ENCODE results near the gene PADI2. TPM values are rescaled to one million over a fixed set of nuclear protein-coding genes. Genes with fewer than 3 reads are reported as not detected.

PADI2 gene
- total RNA-seq, 2 donors from 2014 or later = 0.52 to 0.63 TPM

GRCh38 chr1:17096584-17096983, 22.7 kb downstream of the PADI2 start:
- DNase-seq (ENCODE audit: low spot score) = no peak
- no peak overlapping the region for H3K27ac ChIP-seq
- no peak overlapping the region for H3K4me3 ChIP-seq
- H3K4me1 ChIP-seq = no peaks in the 10 kb centered on the region
- H3K9me3 ChIP-seq = peaks cover 0 to 11% of the 10 kb centered on the region in 2 donors
- no peaks in the 10 kb centered on the region for H3K36me3 ChIP-seq
- TF ChIP-seq, protein P1, sequence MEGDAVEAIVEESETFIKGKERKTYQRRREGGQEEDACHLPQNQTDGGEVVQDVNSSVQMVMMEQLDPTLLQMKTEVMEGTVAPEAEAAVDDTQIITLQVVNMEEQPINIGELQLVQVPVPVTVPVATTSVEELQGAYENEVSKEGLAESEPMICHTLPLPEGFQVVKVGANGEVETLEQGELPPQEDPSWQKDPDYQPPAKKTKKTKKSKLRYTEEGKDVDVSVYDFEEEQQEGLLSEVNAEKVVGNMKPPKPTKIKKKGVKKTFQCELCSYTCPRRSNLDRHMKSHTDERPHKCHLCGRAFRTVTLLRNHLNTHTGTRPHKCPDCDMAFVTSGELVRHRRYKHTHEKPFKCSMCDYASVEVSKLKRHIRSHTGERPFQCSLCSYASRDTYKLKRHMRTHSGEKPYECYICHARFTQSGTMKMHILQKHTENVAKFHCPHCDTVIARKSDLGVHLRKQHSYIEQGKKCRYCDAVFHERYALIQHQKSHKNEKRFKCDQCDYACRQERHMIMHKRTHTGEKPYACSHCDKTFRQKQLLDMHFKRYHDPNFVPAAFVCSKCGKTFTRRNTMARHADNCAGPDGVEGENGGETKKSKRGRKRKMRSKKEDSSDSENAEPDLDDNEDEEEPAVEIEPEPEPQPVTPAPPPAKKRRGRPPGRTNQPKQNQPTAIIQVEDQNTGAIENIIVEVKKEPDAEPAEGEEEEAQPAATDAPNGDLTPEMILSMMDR (IDR thresholded peaks at IDR 0.05) = no peak
- H3K27me3 ChIP-seq = no peaks in the 10 kb centered on the region

DNA sequence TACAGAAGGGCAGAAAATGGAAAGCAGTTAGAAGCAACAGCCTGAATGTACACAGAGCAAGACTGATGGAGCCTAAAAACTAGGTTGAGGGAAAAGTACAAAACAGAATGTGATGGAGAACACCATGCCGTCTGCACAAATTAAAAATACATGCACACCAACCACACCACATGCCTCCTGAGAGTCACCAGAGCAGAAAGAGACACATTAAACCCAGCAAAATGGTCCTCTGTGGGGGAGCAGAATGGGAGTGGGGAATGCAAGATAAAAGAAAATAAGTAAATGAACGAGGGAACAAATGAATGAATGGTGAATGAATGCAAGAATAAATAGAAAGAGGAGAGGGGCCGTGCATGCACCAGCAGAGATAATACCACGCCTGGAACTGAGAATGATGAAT, 24.1 kb downstream of the PADI2 start:
- no peak for DNase-seq (ENCODE audit: low spot score)
- TF ChIP-seq, protein P1 (IDR thresholded peaks at IDR 0.05) = no peak

DNA sequence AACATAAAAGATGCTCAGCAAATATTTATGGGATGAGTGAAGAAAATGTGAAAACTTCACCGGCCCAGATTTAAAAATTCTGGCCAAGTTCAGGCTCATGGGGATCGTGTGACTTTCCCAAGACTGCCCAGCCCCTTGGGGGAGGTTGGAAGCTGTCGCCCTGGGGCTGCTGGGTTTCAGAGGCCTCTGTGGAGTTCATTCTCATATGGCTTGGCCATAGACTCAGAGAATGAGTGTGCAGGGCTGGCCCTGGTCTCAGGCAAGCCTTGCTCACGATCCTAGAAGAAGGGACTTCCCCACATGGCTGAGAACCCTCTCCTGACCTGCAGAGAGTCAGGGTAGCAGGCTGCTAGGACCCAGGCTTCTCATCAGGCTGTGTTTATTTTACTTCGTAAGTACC, 24.6 kb downstream of the PADI2 start:
- H3K4me1 ChIP-seq = no peaks in the 10 kb centered on the region
- H3K27ac ChIP-seq = no peak overlapping the region
- TF ChIP-seq, protein P1 (IDR thresholded peaks at IDR 0.05) = no peak
- no peak for DNase-seq (ENCODE audit: low spot score)
- peaks cover 0 to 11% of the 10 kb centered on the region in 2 donors for H3K9me3 ChIP-seq
- H3K27me3 ChIP-seq = no peaks in the 10 kb centered on the region
- H3K4me3 ChIP-seq = no peak overlapping the region
- H3K36me3 ChIP-seq = no peaks in the 10 kb centered on the region

More for the DNA sequence above, 24.1 kb downstream of the PADI2 start:
- no peak overlapping the region for H3K4me3 ChIP-seq
- no peaks in the 10 kb centered on the region for H3K36me3 ChIP-seq
- H3K9me3 ChIP-seq = peaks cover 0 to 11% of the 10 kb centered on the region in 2 donors
- H3K27me3 ChIP-seq = no peaks in the 10 kb centered on the region
- no peak overlapping the region for H3K27ac ChIP-seq
- no peaks in the 10 kb centered on the region for H3K4me1 ChIP-seq

DNA sequence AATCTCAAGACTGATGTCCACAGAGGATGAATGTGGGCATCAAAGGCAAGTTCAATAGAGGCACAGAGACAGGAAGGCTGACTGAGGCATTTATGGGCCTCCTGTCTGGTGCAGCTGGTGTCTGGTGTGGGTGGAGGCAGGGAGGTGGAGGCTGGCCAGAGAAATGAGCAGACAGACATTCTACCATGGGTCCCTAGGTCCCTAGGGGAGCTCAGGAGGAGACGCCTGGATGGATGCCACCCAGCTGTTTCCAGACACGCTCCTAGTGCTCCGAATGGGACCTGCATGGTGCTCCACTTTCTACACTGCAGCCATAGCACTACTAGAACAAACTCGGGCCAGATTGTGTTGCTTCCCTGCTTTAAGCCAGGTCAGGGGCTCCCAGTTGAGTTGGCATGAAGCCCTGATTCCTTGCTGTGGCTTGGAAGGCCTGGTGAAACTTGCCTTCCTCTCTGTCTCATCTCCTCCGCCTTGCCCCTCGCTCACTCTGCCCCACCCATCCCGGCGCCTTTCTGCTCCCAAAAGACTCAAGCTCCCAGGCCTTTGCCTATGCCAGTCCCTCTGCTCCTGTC, 25.3 kb downstream of the PADI2 start:
- no peak for DNase-seq (ENCODE audit: low spot score)
- H3K4me1 ChIP-seq = no peaks in the 10 kb centered on the region

GRCh38 chr1:17091252-17091651, 28.0 kb downstream of the PADI2 start:
- no peaks in the 10 kb centered on the region for H3K4me1 ChIP-seq
- DNase-seq (ENCODE audit: low spot score) = no peak
- no peak overlapping the region for H3K4me3 ChIP-seq
- peaks cover 0 to 11% of the 10 kb centered on the region in 2 donors for H3K9me3 ChIP-seq
- no peaks in the 10 kb centered on the region for H3K36me3 ChIP-seq
- TF ChIP-seq, protein P1 (IDR thresholded peaks at IDR 0.05) = no peak
- no peaks in the 10 kb centered on the region for H3K27me3 ChIP-seq
- no peak overlapping the region for H3K27ac ChIP-seq

More for the DNA sequence above, 25.3 kb downstream of the PADI2 start:
- no peaks in the 10 kb centered on the region for H3K36me3 ChIP-seq
- no peak overlapping the region for H3K27ac ChIP-seq
- no peak overlapping the region for H3K4me3 ChIP-seq
- H3K9me3 ChIP-seq = peaks cover 0 to 11% of the 10 kb centered on the region in 2 donors
- TF ChIP-seq, protein P1 (IDR thresholded peaks at IDR 0.05) = no peak
- H3K27me3 ChIP-seq = no peaks in the 10 kb centered on the region

- DNase-seq (ENCODE audit: low spot score) = no peak
- TF ChIP-seq, protein P1 (IDR thresholded peaks at IDR 0.05) = no peak
- Histone ChIP-seq H3K4me3 (no peak overlapping the region), H3K4me1 (no peaks in the 10 kb centered on the region), H3K36me3 (no peaks in the 10 kb centered on the region), H3K27ac (no peak overlapping the region), H3K27me3 (no peaks in the 10 kb centered on the region), H3K9me3 (peaks cover 0 to 11% of the 10 kb centered on the region in 2 donors)
These were observed 29.7 kb downstream of the PADI2 start for GRCh38 chr1:17089506-17089905.
